ENCODE measurements around the gene STT3B. TPM values are rescaled to one million over a fixed set of nuclear protein-coding genes. Genes with fewer than 3 reads are reported as not detected.

Gene STT3B
- total RNA-seq, 2 donors from 2014 or later: 44.5 to 65.1 TPM

DNA sequence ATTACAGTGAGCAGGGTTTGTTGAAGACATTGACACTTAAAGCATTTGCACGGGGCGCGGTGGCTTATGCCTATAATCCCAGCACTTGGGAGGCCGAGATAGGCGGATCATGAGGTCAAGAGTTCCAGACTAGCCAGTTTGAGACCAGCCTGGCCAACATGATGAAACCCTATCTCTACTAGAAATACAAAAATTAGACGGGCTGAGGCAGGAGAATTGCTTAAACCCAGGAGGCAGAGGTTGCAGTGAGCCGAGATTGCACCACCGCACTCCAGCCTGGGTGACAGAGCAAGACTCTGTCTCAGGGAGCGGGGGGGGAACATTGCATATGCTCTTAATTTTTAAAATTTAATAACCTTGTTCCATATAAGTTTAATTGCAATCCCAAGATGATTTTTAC, 11.9 kb downstream of the STT3B start:
- no peaks in the 10 kb centered on the region for H3K27me3 ChIP-seq
- intact Hi-C loops (cut with DNase I): no loop called here
- ATAC-seq (no peak), DNase-seq (peak in 3 of 4 donors; percentile 10 to 19 (median 14))
- no peaks in the 10 kb centered on the region for H3K36me3 ChIP-seq (replicated peaks in 1 of 2; ENCODE audit: insufficient read depth in 1 of 2, low read depth in 2 of 2)
- WGBS, 2 donors: 61 to 71% methylated on average over 9 of the region's 9 CpGs
- H3K9me3 ChIP-seq: no peaks in the 10 kb centered on the region
- H3K4me1 ChIP-seq: peaks cover 18% of the 10 kb centered on the region
- H3K4me3 ChIP-seq: no peak overlapping the region
- no peak for TF ChIP-seq POLR2A (IDR thresholded peaks at IDR 0.05)
- TF ChIP-seq, protein P1, sequence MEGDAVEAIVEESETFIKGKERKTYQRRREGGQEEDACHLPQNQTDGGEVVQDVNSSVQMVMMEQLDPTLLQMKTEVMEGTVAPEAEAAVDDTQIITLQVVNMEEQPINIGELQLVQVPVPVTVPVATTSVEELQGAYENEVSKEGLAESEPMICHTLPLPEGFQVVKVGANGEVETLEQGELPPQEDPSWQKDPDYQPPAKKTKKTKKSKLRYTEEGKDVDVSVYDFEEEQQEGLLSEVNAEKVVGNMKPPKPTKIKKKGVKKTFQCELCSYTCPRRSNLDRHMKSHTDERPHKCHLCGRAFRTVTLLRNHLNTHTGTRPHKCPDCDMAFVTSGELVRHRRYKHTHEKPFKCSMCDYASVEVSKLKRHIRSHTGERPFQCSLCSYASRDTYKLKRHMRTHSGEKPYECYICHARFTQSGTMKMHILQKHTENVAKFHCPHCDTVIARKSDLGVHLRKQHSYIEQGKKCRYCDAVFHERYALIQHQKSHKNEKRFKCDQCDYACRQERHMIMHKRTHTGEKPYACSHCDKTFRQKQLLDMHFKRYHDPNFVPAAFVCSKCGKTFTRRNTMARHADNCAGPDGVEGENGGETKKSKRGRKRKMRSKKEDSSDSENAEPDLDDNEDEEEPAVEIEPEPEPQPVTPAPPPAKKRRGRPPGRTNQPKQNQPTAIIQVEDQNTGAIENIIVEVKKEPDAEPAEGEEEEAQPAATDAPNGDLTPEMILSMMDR (IDR thresholded peaks at IDR 0.05): no peak
- H3K27ac ChIP-seq: peak overlapping the region in 1 of 4 donors; percentile 28

DNA sequence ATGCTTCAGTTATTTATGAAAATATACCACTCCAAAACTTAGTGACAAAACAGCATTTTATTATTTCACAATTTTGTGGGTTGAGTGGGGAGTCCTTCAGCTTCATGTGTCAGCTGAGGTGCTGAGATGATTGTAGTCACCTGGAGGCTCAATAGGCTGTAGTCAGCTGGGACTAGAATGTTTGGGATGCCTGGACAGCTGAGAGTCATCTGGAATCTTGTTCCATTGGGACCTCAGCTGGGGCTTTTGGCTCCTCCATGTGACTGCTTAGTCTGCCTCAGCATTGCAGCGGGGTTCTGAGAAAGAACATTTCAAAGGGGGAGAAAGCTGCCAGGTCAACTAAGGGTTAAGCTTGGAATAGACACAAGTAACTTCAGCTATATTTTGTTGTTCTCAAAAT, 13.4 kb downstream of the STT3B start:
- H3K9me3 ChIP-seq: no peaks in the 10 kb centered on the region
- no peak overlapping the region for H3K27ac ChIP-seq
- H3K27me3 ChIP-seq: no peaks in the 10 kb centered on the region
- TF ChIP-seq, protein P1 (IDR thresholded peaks at IDR 0.05): no peak
- TF ChIP-seq POLR2A (IDR thresholded peaks at IDR 0.05): no peak
- ATAC-seq: no peak
- no peaks in the 10 kb centered on the region for H3K36me3 ChIP-seq (replicated peaks in 1 of 2; ENCODE audit: insufficient read depth in 1 of 2, low read depth in 2 of 2)
- peaks cover 14% of the 10 kb centered on the region for H3K4me1 ChIP-seq
- DNase-seq: no peak
- intact Hi-C loops (cut with DNase I): no loop called here
- no peak overlapping the region for H3K4me3 ChIP-seq
- WGBS, 2 donors: 89 to 100% methylated on average over 1 of the region's 1 CpG

DNA sequence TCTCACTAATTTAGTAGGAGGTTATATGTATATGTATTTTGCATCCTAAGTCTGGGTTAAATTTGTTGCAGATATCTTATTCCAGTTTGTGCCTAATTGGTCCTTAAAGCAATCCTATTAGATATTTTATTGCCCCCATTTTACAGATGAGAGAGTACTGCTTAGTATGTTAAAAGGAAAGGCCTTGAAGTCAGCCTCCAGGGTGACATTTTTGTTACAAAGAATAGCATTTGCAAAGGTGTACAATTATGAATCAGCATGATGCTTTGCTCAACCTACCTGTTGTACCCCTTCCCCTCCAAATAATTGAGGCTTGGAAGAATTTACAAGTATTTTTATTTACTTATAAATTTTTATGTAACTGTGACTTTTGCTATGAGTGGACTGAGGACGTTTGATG, 14.0 kb downstream of the STT3B start:
- H3K27me3 ChIP-seq: no peaks in the 10 kb centered on the region
- WGBS, 2 donors: 67 to 76% methylated on average over 1 of the region's 1 CpG
- ATAC-seq (no peak), DNase-seq (no peak)
- H3K36me3 ChIP-seq (replicated peaks in 1 of 2; ENCODE audit: insufficient read depth in 1 of 2, low read depth in 2 of 2): no peaks in the 10 kb centered on the region
- intact Hi-C loops (cut with DNase I): no loop called here
- no peak overlapping the region for H3K27ac ChIP-seq
- H3K9me3 ChIP-seq: no peaks in the 10 kb centered on the region
- H3K4me1 ChIP-seq: peaks cover 14% of the 10 kb centered on the region
- no peak overlapping the region for H3K4me3 ChIP-seq
- TF ChIP-seq, protein P1 (IDR thresholded peaks at IDR 0.05): no peak
- no peak for TF ChIP-seq POLR2A (IDR thresholded peaks at IDR 0.05)

DNA sequence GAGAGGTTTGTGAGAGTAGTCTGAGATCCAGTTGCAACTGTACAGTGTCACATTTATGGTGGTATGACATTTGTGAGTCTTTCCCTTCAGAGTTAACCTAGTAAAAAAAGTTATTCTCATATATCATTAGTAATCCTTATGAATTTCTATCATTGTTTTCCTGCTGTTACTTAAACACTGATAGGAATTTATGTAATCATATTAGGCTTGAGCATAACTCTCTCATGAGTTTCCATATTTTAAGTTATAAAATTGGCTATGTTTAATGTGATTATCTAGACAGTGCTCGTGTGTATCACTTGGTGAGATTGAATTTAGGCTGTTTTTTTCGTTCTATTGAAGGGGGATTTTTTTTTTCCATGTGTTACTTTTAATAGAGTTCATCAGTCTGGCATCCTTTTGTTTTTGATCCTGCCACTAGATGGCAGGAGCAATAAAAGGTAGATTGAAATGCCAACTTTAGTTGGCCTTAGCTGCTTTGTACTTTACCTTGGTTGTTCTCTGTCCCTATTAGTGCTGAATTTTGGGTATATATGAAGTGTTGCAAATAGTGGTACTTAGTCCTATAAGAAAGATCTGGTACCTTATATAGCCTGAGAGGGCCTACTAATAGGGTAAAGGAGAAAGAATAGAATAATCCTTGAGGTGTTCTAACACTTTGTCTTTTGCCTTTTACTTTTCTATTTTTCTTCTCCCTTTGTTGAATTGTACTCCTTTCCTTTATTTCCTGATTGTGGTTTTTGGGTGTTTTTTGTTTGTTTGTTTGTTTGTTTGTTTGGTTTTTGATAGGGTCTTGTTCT, 17.9 kb downstream of the STT3B start:
- no peak for TF ChIP-seq POLR2A (IDR thresholded peaks at IDR 0.05)
- TF ChIP-seq, protein P1 (IDR thresholded peaks at IDR 0.05): peak; percentile 34 to 75 (median 62)
- no peak overlapping the region for H3K27ac ChIP-seq
- peaks cover 18% of the 10 kb centered on the region for H3K4me1 ChIP-seq
- no peaks in the 10 kb centered on the region for H3K36me3 ChIP-seq (replicated peaks in 1 of 2; ENCODE audit: insufficient read depth in 1 of 2, low read depth in 2 of 2)
- intact Hi-C loops (cut with DNase I): loop anchor here (10.0 kb wide), 1 partner anchor 214 kb away; no protein-coding TSS in a partner anchor
- peak in 1 of 4 donors; percentile 34 for DNase-seq
- WGBS, 2 donors: 5% methylated on average over 2 of the region's 2 CpGs
- H3K4me3 ChIP-seq: no peak overlapping the region
- no peaks in the 10 kb centered on the region for H3K9me3 ChIP-seq
- ATAC-seq: peak; percentile 53
- no peaks in the 10 kb centered on the region for H3K27me3 ChIP-seq

All from body of pancreas (tissue), 4 donors.